ENCODE data around the gene OSM.

- no peak for TF ChIP-seq CTCF (tag by site-specific recombination; IDR thresholded peaks at IDR 0.05)
- TF ChIP-seq ZNF10 (tag by site-specific recombination; IDR thresholded peaks at IDR 0.05), result no peak
- TF ChIP-seq TCF7L2 (IDR thresholded peaks at IDR 0.05; ENCODE audit: borderline replicate concordance, low read depth, low read length), result no peak
- TF ChIP-seq ZNF747 (tag by site-specific recombination; IDR thresholded peaks at IDR 0.05), result no peak
- no peak for TF ChIP-seq SP3 (tag by site-specific recombination; IDR thresholded peaks at IDR 0.05)
- TF ChIP-seq ZNF24 (tag by site-specific recombination; IDR thresholded peaks at IDR 0.05), result peak; percentile 80
- no peak for TF ChIP-seq ZNF354C (tag by site-specific recombination; IDR thresholded peaks at IDR 0.05; ENCODE audit: borderline replicate concordance, low read depth)
- no peak for TF ChIP-seq ZNF548 (tag by site-specific recombination; IDR thresholded peaks at IDR 0.05)
- TF ChIP-seq ZNF488 (tag by site-specific recombination; IDR thresholded peaks at IDR 0.05), result no peak
- TF ChIP-seq PRDM4 (tag by site-specific recombination; IDR thresholded peaks at IDR 0.05), result no peak
- TF ChIP-seq HOXC10 (CRISPR knock-in tag; IDR thresholded peaks at IDR 0.05), result 0 out of 2 replicates have a peak, but pooled peaks have one; percentile 61
- peak; percentile 47 for TF ChIP-seq ZIC2 (tag by site-specific recombination; IDR thresholded peaks at IDR 0.05)
- TF ChIP-seq MEIS1 (CRISPR knock-in tag; IDR thresholded peaks at IDR 0.05; ENCODE audit: borderline replicate concordance), result no peak
- TF ChIP-seq ZFP41 (tag by site-specific recombination; IDR thresholded peaks at IDR 0.05; ENCODE audit: borderline replicate concordance), result no peak
These were observed 45.4 kb upstream of the OSM start for GRCh38 chr22:30312053-30312452.
